Sigmoid colon (tissue), 4 donors: ENCODE data around the gene USH1C.

ENCODE experiments used
- CTCF ChIP-seq, 4 experiments: fragments of 450-650 bp in 3 of 4; fragments of 200-600 bp in 1 of 4; IDR thresholded peaks; one replicate each; pipeline ENCODE4 v1.5.1; 2016 to 2019; ENCODE audit warnings: antibody characterized with exemption in 4 of 4, mild to moderate bottlenecking in 3 of 4, moderate library complexity in 2 of 4
- EP300 ChIP-seq, 4 donors: sonication (generic); formaldehyde crosslinking; IDR thresholded peaks; one replicate each; pipeline ENCODE4 v1.6.1; 2017; ENCODE audit warnings: antibody characterized with exemption in 4 of 4
- POLR2A ChIP-seq, 2 donors: fragments of 450-650 bp; IDR thresholded peaks; one replicate each; pipeline ENCODE4 v1.6.1; 2016; ENCODE audit warnings: antibody characterized with exemption in 2 of 2, mild to moderate bottlenecking in 2 of 2, moderate library complexity in 2 of 2
- POLR2AphosphoS5 ChIP-seq, 4 donors: sonication (generic); formaldehyde crosslinking; IDR thresholded peaks; one replicate each; pipeline ENCODE4 v1.6.1; 2017; ENCODE audit warnings: antibody characterized with exemption in 4 of 4

- no peak for TF ChIP-seq CTCF (IDR thresholded peaks at IDR 0.05)
- TF ChIP-seq EP300 (IDR thresholded peaks at IDR 0.05), result no peak
- no peak for TF ChIP-seq POLR2AphosphoS5 (IDR thresholded peaks at IDR 0.05)
- no peak for TF ChIP-seq POLR2A (IDR thresholded peaks at IDR 0.05)
Observed at GRCh38 chr11:17580271-17580670, 36.1 kb upstream of the USH1C start.
